ENCODE data around the gene PIGN.

Gene PIGN

GRCh38 chr18:62023536-62023935 lies 163.3 kb downstream of the PIGN start:
- in situ Hi-C loops (cut with HindIII; ENCODE audit: low sequenced_read_pairs) = no loop called here

- in situ Hi-C loops (cut with HindIII; ENCODE audit: low sequenced_read_pairs) = no loop called here
Observed at GRCh38 chr18:62018759-62019041, 168.2 kb downstream of the PIGN start.

GRCh38 chr18:62018034-62018758 lies 168.7 kb downstream of the PIGN start:
- in situ Hi-C loops (cut with HindIII; ENCODE audit: low sequenced_read_pairs) = no loop called here

GRCh38 chr18:62017618-62018017 lies 169.2 kb downstream of the PIGN start:
- in situ Hi-C loops (cut with HindIII; ENCODE audit: low sequenced_read_pairs) = no loop called here

- in situ Hi-C loops (cut with HindIII; ENCODE audit: low sequenced_read_pairs) = no loop called here
Observed at GRCh38 chr18:62011416-62011815, 175.4 kb downstream of the PIGN start.

- in situ Hi-C loops (cut with HindIII; ENCODE audit: low sequenced_read_pairs) = no loop called here
Observed at GRCh38 chr18:62009521-62009920, 177.3 kb downstream of the PIGN start.

GRCh38 chr18:62001396-62001795 lies 185.5 kb downstream of the PIGN start:
- in situ Hi-C loops (cut with HindIII; ENCODE audit: low sequenced_read_pairs) = no loop called here

- in situ Hi-C loops (cut with HindIII; ENCODE audit: low sequenced_read_pairs) = no loop called here
Observed at GRCh38 chr18:61998957-61999356, 187.9 kb downstream of the PIGN start.

- in situ Hi-C loops (cut with HindIII; ENCODE audit: low sequenced_read_pairs) = no loop called here
Observed at GRCh38 chr18:61998335-61998734, 188.5 kb downstream of the PIGN start.

GRCh38 chr18:61995618-61996017 lies 191.2 kb downstream of the PIGN start:
- in situ Hi-C loops (cut with HindIII; ENCODE audit: low sequenced_read_pairs) = no loop called here

GRCh38 chr18:61993831-61994230 lies 193.0 kb downstream of the PIGN start:
- in situ Hi-C loops (cut with HindIII; ENCODE audit: low sequenced_read_pairs) = no loop called here

GRCh38 chr18:61992923-61993322 lies 193.9 kb downstream of the PIGN start:
- in situ Hi-C loops (cut with HindIII; ENCODE audit: low sequenced_read_pairs) = no loop called here

GRCh38 chr18:61992285-61992684 lies 194.6 kb downstream of the PIGN start:
- in situ Hi-C loops (cut with HindIII; ENCODE audit: low sequenced_read_pairs) = no loop called here

GRCh38 chr18:61991836-61992235 lies 195.0 kb downstream of the PIGN start:
- in situ Hi-C loops (cut with HindIII; ENCODE audit: low sequenced_read_pairs) = no loop called here

GRCh38 chr18:61991201-61991600 lies 195.7 kb downstream of the PIGN start:
- in situ Hi-C loops (cut with HindIII; ENCODE audit: low sequenced_read_pairs) = no loop called here
